ENCODE results near the gene TMEM234.

The TMEM234 gene

GRCh38 chr1:32256473-32257226 lies 34.5 kb upstream of the TMEM234 start:
- DNase-seq (ENCODE audit: low read depth) = no peak
- no peak for TF ChIP-seq CTCF (IDR thresholded peaks at IDR 0.05; ENCODE audit: control insufficient read depth, extremely low read depth, insufficient read depth)
- no peak overlapping the region for H3K4me3 ChIP-seq (ENCODE audit: low read depth, low read length)

GRCh38 chr1:32255072-32256071 lies 33.2 kb upstream of the TMEM234 start:
- no peak overlapping the region for H3K4me3 ChIP-seq (ENCODE audit: low read depth, low read length)
- no peak for DNase-seq (ENCODE audit: low read depth)
- TF ChIP-seq CTCF (IDR thresholded peaks at IDR 0.05; ENCODE audit: control insufficient read depth, extremely low read depth, insufficient read depth) = no peak

GRCh38 chr1:32250893-32251716 lies 29.0 kb upstream of the TMEM234 start, which contains the start of gene LCK:
Gene LCK (plus strand): TSS chr1:32251265. CDS start chr1:32274330, 23,065 bp downstream.
- TF ChIP-seq CTCF (IDR thresholded peaks at IDR 0.05; ENCODE audit: control insufficient read depth, extremely low read depth, insufficient read depth) = no peak
- H3K4me3 ChIP-seq (ENCODE audit: low read depth, low read length) = no peak within 1 kb of the TSS
- DNase-seq (ENCODE audit: low read depth) = no peak

GRCh38 chr1:32249831-32250525 lies 27.8 kb upstream of the TMEM234 start:
- no peak for DNase-seq (ENCODE audit: low read depth)
- TF ChIP-seq CTCF (IDR thresholded peaks at IDR 0.05; ENCODE audit: control insufficient read depth, extremely low read depth, insufficient read depth) = no peak
- H3K4me3 ChIP-seq (ENCODE audit: low read depth, low read length) = no peak overlapping the region

GRCh38 chr1:32247983-32248889 lies 26.1 kb upstream of the TMEM234 start:
- peak; percentile 56 for TF ChIP-seq CTCF (IDR thresholded peaks at IDR 0.05; ENCODE audit: control insufficient read depth, extremely low read depth, insufficient read depth)
- DNase-seq (ENCODE audit: low read depth) = no peak
- no peak overlapping the region for H3K4me3 ChIP-seq (ENCODE audit: low read depth, low read length)
